Forelimb muscle (tissue), 1 donor: ENCODE measurements around the gene FAM204A. TPM values are rescaled to one million over a fixed set of nuclear protein-coding genes. Genes with fewer than 3 reads are reported as not detected.

Source experiments
- DNase-seq: peaks from one replicate; pipeline ENCODE4 v3.0.0-alpha.2; 2013; ENCODE audit warnings: low read depth
- polyA plus RNA-seq: library from polyadenylated mRNA; unstranded; fragments of 120-200 nt; gene quantifications from one replicate; pipeline ENCODE4 v1.2.1, GENCODE V29; 2013; ENCODE audit not compliant: insufficient read length

FAM204A gene
- 35.4 TPM for polyA plus RNA-seq

DNA sequence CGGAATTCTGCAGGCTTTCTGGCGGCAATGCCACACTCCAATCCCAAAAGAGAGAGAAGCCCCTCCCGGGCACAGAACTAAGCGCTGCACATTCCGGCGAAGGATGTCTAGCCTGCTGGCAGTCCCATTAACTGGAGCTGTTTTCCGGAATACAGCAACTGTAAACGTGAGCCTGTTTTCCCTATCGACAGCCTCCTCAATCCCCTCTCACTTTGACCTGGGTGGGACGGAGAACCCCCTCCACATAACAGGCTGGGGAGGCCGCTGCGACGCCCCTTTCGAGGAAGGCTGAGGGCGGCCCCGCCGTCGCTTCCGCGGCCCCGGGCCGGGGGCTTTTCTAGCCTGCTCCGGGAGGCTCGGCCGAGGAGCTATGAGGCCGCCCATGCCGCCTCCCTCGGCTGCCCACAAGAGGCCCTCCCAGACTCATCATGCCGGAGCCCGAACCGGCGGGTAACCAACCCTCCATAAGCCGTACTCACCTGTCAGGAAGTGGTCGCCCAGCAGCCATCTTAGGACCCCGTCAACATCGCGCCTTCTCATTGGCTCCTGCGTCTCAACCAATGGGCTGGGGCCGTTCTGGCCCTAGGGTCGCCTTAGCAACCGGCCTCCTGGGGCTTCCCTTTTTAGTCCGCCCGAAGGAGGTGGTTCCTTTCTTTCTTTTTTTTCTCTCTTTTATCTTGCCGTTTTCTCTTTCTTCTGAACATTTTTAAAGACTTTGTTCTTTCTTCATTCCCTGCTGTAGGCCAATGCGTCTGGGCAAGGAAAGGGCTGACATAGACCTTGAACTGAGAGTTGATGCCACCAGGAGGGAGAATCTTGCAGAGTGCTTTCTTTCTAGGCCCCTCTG lies at the start of gene FAM204A:
Gene FAM204A, minus strand, starts transcription at position 534 of the 847 bp plus-strand sequence. CDS start 5,909 bp downstream, outside the sequence.
- DNase-seq = peak; percentile 87

DNA sequence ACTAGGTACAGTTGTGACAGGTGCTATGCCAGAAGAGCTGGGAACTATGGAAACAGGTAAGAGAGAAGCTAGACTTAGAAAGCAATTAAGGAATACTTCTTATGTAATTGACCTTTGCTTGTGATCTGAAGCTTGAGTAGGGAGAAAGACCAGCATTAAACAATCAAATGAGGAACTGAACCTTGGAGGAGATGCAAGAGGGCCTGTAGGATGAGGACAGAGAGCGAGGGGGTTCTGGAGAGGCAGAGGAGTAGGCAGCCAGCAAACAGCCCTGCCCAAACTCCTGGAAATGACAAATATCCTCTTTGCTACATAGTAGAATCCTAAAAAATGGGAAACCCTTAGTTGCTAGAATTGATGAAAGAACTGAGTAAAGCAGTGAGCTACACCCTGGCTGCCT lies 41.6 kb upstream of the FAM204A start:
- DNase-seq = no peak

DNA sequence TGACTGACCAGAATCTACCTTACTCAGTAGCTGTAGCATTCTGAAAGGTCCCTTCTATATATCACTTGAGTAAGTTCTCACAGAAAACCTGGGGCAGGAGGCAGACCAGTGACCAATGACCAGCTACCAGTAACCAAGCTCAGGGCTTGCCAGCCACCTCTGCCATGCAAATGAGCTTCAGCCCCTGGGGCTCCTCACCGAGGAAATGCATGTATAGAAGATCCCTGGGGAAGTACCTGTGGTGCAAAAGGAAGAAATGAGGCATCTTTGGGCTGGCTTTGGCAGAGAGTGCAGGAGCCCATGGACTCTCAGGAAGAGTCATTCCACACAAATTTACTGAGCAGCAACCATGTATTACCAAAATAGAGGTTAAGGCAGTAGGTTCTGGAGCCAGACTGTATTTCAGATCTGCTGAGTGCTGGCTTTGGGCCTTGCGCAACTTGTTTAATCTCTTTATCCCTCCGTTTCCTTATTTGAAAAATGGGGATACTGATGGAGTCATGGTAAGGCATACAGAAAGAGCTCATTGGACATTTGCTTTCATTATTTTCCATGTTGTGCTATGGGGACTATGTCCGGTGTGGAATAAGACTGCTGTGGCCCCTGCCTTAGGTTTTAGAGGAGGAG lies 41.1 kb upstream of the FAM204A start:
- DNase-seq = no peak

DNA sequence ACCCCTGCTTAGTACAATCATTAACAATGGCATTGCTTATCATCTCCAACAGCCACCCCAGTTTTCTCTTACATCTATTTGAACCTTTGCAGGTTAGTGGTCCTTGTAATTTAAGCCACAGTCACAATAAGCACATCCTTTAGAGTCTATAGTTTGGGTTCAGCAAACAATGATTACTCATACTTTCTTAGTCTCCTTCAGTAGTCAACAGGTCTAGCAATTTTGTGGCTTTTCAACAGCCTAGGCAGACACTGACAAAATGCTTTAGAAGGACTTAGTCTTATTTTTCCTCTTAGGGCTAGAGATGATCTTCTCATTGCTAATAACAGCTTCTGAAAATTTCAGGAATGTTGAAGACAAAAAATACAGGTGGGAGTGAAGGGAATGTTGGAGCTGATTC lies 32.3 kb upstream of the FAM204A start:
- DNase-seq = no peak

DNA sequence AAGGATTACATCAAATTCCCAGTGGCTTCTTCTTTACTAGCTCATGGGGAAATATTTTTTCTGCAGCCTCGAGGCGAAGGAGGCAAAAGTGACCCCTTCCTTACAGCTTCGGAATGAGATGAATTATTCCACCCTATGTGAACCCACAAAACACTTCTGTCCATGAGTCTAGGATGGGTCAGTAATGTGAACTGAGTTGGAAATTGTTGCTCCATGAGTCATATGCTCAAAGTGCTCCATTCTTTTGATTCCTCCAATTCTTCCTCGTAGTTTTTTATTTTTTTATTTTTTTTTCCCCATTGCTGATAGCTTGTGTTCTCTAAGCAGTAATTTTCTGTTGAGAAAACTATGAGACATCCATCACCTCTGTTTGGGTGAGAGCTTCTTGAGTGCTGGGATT lies 31.7 kb upstream of the FAM204A start:
- DNase-seq = no peak

DNA sequence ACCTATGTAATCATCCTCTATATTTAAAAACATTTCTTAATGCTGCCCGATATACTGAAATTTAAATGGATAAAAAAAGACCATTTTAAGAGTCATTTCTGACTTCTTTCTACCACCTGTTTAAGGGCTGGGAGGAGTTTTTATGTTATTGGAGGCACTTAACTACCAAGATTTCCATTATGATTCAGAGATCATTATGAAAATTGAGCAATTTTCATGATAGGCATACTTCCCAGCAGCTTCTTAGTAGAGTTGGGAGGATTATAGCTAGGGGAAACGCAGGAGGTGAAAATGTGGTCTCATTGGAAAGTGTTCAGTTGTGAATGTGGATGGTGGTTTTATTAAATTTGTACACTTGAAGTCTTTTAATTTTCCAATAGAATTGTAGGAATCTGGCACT lies 28.4 kb upstream of the FAM204A start:
- no peak for DNase-seq

DNA sequence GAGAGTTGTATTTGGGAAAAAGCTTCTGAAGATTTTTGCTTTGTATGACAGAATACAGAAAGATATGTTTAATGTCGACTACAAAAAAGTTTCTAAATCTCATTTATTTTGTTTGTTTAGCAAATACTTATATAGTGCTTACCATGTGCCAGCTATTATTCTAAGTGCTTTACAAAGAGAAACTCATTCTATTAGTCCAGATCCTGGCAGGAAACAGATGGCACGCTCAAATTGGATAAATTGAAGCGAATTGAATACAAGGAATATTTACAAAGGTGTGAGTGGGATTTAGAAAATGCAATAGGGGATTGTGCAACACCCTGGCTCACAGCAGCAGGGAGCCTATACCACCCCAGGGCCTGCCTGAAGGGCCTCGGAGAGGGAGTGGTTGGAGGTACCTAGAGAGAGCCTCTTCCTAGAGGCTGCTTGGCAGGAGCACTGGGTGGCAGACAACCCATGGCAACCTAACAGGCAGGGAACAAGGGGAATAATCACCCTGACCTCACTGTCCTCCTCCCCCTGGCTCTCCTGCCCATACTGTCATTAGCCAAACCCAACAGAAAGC lies 27.6 kb upstream of the FAM204A start:
- DNase-seq = no peak

DNA sequence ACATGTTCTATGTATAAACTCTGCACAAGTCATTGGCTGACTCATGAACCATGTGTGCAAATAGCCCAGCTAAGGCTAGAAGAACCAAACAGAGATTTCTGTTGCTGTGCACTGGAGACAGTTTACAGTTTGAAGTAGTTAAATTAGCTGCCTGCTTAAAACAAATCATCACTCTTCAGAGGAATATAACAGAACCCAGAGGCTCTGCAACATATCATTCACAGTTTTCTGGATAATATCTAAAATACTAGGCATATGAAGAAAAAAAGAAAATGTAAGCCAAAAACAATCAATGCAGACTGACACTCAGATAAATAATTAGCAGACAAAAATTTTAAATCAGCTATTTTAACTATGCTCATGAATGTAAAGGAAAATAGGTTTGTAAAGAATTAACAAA lies 23.6 kb upstream of the FAM204A start:
- no peak for DNase-seq

DNA sequence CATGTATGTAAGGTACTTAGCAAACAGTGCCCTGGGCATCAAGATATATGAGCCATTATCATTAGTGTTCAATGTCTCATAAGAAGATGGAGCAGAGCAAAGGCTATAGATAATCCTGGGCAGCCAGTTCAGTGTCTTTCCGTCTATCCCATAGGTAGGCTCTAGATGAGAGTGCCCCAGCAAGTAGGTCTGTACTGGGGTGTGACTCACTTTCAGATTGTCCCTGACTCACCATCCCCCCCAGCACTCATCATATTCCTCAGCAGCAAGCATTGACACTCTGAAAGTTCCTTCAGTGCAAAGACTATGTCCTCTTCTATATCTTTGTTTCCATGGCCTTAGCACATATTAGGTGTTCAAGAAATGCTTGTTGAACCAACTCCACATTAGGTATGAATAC lies 20.0 kb upstream of the FAM204A start:
- no peak for DNase-seq

DNA sequence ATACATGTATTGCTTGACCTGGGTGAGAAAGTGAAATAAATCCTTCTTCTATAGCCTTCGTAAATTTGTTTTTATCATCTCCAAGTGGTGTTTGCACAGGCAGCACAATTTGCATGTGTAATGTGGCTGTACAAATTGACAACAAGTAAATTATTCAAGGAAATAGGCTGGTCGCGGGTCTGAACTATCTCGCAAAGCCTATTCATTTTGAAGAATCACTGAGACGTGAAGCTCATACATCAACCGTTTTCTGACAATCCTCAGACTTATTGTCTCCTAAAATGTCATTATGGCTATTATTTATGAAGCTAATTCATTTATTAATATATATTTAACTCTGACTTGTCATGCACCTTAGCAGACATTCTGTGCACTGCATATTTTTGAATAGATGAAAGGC lies 16.2 kb upstream of the FAM204A start:
- DNase-seq = no peak

DNA sequence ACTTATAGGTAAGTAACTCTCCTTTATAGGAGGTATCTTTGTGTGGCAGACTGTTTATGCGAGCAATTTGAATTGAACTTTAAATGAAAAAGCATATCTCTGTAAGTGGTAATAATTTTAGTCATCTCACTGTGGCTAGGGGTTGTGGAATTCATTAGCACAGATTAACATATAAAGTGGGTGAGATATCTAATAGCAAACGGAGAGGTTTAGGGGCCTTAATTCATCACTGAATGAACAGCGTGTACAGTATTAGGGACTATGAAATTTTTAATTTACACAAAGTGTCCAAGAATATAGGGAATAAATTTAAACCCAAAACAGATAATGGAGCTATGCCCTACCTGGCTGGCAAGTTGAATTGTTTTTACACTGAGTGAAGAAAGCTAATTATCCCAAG lies 15.7 kb upstream of the FAM204A start:
- no peak for DNase-seq

DNA sequence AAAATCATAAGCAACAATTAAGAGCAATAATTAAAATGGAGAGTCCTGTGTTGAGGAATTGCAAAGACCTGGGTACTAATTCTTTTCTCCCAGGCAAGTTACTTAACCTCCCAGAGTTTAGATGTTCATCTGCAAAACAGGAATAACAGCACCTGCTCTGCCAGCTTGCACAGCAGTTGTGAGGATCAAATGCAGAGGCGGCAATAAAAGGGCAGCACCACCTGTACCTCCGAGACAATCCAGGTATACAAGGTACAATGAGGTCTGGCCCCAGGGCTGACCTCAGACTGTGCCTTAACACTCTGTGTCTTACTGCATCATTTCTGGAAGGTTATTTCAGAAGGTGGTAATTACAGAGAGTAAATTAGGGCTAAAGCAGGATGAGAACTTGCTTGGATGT lies 14.5 kb upstream of the FAM204A start:
- DNase-seq = no peak

DNA sequence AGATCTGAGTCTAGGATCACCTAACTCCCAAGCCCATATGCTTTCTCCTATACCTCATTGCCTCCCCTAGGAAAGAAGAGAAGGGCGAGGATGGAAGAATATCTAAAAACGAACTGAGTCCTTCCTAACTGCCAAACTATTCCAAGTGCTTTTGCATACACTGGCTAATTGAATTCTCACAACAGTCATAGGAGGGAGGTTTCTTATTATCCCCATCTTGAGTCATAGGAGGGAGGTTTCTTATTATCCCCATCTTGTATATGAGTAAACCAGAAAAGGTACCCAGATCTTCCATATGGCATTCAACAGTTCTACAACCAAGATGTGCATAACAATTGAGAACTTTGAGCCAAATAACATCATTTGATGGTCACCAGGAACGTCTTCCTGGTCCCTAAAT lies 13.1 kb upstream of the FAM204A start:
- no peak for DNase-seq

DNA sequence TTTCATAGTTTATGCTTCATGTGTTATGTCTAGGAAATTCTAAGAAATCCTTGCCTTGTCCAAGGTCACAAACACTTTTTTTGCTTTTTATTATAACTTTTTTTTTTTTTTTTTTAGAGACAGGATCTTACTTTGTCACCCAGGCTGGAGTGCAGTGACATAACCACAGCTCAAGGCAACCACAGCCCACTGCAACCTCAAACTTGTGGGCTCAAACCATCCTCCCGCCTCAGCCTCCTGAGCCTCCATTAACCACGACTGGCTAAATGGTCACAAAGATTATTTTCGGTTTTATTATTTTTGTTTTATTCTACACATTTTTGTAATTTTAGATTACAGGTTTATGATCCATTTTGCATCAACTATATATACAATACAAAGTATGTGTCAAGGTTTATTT lies 7.1 kb upstream of the FAM204A start:
- no peak for DNase-seq

DNA sequence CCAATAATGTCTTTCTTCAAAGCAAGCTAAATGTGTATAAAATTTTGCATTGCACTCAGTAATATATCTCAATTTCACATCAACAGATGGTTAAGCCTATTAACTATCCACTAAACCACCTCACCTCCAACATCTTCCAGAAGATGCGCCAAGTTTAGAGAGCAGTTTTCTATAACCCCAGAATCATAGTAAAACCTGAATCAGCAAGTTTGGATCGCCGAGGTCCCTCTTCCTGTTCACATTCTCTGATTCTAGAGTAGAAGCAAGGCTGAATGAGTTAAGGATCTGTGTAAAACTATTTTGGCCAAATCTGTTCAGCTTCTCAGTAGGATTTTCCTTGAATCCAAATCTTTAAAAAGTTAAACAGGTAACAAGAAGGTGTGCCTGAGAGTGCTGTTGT lies 1.4 kb upstream of the FAM204A start:
- no peak for DNase-seq

DNA sequence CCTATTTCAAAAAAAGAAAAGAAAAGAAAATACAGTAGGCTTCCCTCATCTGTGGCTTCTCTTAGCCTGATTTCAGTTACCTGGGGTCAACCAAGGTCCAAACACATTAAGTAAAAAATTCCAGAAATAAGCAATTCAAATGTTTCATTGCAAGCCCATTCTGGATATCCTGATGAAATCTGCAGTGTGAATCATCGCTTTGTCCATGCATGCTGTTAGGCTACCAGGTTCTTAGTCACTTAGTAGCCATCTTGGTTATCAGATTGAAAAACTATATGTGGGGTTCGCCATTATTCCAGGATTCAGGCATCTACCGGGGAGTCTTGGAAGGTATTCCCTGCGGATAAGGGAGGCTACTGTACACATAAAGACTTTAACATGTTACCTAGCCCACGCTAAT lies 991 bp upstream of the FAM204A start:
- no peak for DNase-seq

DNA sequence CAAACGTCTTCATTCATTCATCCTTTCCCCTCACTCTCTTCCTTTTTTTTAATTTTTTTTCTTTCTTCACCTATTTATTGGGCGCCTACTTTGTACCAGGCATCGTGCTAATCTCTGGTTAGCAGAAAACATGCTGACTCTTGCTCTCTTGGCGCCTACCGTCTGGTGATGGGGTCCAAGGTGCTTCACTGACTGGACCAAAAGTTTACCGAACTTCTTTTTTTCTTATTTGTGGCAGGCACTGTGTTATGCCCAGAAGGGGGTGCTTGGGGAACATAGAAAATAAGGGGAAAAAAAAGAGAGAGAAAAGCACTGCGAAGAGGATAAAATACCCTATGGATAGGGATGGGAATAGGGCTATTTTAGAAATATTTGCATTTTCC lies 505 bp upstream of the FAM204A start:
- no peak for DNase-seq

DNA sequence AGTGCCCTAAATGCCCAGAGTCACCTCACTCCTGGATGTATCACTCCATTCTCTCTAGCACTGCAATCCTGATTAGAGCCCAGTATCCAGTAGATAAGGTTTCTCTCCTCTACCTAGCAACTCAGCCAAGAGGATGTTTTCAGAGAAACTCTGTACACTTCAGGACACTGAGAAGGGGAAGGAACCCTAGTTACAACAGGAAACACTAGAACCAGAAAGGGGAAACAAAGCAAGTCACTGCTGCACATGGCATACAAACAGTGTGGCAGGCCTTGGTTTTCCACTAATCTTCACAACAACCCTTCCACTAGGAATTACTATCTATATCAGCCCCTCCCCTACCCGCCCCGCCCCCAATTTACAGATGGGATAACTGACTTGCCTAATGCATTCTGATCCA lies 1.6 kb downstream of the FAM204A start:
- no peak for DNase-seq

DNA sequence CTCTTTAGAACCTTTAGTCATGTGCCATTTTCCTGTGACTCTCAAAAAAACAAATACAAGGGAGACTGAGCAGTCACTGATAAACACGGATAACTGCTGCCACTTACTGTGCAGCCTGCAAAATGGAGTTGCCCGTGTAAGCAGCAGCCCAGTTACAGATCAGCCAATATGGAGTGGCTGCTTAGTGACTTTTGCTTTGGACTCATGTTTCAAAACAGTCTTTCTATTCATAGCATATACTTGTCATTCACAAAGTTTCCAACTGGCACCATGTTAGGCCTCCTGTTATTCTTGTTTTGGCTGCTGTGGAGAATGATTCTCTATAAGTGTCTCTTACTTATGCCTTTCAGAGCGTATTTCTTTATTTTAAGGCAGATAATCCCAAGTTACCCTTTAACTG lies 3.0 kb downstream of the FAM204A start:
- DNase-seq = no peak

DNA sequence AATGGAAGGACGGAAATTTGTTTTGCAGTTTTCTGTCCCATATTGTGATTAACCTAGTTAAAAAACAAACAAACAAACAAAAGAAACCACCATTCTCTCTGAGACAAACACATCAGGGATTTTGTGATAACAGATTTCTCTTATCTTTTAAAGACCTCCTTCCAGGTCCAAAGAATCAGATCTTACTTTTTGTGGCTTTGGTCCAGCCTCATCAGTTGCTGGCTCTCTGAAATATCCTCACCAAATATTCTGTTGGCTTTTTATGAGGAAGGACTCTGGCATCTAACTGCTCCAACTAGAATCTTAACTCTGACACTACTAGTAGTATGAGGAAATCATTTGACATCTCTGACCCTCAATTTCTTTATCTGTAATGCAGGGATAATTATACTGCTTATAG lies 4.8 kb downstream of the FAM204A start:
- no peak for DNase-seq

DNA sequence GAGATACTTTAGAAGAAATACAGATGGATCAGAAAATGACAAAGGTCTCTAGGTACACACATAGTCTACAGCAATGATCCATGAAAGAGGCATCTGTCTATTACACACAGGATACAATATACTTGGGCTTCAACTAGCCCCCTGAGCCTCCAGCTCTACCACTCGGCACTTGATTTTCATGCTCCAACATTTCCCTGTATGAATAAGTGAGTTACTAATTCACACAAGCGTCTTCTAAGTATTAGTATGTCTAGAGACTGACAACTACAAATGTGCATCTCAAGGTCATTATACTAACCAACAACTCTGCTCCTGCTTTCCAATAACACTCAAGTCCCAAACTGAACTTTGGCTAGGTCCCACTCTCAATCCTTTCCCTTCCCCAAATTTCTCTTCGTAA lies 8.3 kb downstream of the FAM204A start:
- no peak for DNase-seq

DNA sequence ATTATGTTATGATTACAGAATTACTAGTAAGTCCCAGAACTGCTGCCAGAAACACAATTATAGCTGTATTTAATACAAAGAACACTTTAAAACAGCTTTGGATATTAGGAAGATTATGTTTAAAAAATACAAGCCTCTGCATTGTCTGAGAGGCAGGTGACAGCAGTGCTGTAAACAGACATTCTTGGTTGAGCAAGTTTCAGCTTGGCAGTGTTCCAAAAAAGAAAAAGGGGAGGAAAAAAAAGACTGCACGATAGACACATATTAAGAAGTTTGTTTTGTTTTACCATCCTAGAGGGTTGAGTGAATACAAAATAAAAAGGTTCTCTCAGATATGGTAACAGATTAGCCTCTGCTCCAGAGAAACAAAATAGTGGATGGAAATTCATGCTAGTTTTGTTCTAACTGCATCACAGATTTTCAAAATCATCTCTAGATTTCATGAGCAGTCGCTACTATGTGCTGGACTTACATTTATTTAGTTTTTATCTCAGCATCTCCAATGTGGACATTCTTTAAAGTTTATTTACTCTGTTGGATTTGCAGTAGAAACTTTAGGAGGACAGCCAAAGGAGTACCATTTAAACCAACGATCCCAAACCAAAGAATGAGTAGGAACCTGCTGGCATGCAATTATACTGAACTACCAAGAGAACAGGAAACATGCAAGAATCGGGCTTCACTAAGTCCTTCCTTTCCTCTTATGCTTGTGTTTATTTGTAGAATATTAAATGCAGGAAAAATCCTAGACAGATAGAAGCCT lies 9.0 kb downstream of the FAM204A start:
- no peak for DNase-seq
